Activated CD4-positive, alpha-beta T cell treated with anti-CD3 and anti-CD28 coated beads for 1 hour (primary cell): ENCODE results near the gene CHST13.
A peak's percentile ranks its signal among the peaks of the same experiment; 100 is the strongest.

ENCODE experiments used
- DNase-seq: peaks from one replicate; pipeline ENCODE4 v3.0.0-alpha.2; 2020

The CHST13 gene

DNA sequence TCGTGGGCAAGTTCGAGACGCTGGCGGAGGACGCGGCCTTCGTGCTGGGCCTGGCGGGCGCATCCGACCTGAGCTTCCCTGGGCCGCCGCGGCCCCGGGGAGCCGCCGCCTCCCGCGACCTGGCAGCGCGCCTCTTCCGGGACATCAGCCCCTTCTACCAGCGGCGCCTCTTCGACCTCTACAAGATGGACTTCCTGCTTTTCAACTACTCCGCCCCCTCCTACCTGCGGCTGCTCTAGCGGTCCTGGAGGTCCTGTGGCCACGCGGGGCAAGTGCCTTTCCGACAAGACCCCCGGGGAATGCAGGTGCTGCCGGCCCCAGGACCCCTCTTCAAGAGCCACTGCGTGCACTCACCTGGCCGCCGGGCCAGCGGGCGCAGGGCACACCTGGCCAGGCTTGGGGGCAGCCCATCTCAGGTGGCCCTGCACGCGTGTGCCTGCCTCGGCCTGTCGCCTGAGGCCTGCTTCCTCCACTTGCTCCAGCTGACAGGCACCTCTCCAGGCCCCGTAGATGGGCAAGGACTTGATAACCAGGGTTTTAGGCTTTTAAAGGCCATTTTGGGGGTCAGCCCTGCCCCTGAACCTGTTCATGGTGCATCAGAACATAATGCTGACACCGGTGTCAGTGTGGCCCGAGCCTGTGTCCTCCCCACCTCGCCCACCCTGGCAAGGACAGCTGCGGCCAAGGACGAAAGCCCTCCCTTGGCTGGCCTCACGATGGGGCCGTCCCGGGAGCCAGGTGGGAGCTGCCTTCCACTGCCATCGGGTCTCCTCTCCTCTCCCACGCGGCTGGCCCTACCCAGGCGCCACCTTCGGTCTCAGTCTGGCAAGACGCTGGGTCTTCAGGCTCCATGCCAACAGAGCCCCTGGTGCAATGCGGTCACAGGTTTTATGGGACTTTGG is 18.6 kb downstream of the CHST13 start:
- peak; percentile 6 for DNase-seq

DNA sequence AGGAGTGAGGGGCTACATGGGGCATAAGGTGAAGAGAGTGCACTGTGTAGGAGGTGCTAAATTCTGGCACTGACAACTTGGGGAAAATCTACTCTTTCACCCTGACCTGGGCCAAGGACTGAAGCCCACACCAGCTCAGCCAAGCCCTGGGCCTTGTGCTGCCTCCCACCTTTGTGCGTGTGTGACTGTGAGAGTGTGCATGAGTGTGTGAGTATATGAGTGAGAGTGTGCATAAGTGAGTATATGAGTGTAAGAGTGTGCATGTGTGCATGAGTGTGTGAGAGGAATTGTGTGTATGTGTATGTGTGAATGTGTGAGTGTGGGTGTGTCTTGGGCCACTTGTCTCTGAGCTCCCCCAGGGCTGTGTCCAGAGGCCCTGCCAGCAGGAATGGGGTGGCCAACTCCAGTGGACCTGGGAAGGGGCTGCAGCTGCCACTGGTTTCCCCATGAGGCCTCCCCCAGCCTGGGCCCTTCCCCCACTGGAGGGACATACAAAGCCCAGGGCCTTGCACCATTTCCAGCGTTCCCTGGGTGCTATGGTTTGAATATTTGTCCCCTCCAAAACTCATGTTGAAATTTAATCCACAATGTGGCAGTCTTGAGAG is 19.6 kb downstream of the CHST13 start:
- peak; percentile 5 for DNase-seq

DNA sequence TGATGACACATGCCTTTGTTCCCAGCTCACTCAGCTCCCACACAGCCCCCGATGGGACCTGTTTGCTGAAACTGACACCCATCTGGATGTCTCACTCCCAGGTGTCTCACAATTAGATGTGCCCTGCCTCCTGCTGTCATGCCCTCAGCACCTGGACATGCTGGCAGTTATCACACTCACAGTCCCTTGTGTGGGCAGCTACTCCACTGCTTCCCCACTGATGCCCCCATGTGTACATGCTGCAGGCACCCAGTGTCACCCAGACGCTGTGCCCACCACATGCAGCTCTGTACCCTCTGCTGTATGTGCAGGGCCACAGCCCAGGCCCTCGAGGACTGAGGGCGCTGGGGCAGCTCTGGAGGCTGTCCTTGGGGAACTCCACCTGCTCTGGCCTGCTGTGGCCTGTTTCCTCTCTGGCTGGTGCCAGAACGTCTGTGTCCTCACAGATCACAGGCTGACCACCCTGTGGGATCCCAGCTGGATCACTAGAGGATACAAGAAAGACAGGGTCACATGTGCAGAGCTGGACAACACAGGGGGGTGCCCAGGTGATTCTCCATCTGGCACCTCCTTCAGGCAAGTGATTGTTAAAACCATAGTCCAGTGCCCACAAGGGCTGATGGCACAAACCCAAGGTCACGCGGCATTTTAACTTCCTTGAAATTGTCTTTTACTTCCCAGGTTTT is 20.8 kb downstream of the CHST13 start:
- DNase-seq = peak; percentile 2

DNA sequence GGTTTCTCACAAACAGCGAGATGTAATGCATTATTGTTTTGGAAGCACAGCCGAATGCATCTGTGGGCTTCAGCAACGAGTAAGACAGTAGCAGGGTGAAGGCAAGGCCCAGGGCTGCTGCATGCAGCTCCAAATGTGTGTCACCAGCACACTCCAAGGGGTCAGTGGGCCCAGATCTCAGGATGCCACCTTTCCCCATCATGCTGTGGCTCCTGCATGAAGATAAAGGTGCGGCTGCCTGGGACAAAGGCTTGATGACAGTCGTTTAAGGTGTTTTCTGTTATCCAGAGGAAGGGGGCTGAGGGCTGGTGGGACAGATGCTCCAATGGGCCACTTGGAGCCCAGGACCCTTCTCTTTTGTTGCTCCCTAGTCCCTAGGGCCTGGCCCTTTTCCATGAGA is 21.6 kb downstream of the CHST13 start:
- no peak for DNase-seq

DNA sequence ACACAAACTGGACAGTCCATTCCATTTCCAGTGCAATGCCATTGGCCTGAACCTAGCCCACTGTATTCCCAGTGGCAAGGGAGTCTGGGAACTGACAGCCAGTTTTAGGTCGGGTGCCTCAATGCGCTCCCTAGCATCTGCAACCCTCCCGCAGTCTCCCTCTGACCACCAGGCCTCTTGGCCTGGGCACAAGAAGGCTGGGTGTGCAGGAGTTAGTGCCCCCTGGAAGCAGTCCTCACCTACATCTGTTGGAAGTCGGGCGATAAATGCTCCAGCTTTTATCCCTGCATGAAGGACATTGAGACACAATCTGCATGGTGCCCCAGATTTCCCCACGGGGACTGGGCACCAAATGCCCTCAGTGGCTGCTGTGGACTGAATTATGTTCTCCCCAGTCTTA is 22.1 kb downstream of the CHST13 start:
- peak; percentile 5 for DNase-seq

DNA sequence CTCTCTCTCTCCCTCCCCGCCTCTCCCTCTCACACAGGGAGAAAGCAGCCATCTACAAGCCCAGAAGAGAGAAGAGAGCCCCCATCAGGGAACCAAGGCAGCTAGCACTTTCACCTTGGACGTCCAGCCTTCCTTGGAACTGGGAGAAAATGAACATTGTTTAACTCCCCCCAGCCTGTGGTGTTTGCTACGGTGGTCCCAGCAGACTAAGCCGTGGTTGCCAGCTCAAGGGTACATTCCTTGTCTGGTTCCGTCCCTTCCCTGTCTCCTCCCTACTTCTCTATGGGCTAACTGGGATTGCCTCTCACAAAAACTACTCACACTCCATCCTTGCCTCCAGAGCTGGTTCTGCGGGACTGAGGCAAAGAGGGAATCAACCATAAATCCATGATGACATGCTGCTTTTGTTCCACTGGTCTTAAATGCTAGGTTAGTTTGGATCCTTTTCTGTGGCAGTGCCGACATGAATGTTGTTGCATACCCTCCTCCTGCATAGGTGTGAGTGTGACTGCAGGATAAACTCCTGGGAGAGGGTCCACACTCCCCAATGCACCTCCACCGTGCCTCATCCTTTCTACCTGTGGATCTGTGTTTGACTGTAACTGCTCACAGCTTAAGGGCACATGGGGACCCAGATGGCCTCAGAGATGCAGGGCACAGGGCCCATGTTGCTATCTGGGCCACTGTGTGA is 22.7 kb downstream of the CHST13 start:
- no peak for DNase-seq

DNA sequence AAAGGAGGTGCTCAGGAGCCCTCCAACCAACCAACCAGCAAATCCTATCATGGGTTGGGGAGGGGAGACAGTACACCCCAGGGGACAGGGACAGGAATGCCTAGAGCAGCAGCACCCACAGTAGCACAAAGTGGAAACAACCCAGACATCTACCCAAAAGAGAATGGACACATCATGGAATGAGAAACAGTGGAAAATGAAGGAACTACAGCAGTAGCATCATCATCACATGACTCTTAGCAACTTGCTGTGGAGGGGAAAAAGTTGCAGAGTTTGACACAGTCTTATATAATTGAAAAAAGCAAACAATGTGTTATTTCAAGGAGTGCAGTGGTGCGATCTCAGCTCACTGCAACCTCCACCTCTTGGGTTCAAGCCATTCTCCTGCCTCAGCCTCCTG is 23.8 kb downstream of the CHST13 start:
- no peak for DNase-seq

DNA sequence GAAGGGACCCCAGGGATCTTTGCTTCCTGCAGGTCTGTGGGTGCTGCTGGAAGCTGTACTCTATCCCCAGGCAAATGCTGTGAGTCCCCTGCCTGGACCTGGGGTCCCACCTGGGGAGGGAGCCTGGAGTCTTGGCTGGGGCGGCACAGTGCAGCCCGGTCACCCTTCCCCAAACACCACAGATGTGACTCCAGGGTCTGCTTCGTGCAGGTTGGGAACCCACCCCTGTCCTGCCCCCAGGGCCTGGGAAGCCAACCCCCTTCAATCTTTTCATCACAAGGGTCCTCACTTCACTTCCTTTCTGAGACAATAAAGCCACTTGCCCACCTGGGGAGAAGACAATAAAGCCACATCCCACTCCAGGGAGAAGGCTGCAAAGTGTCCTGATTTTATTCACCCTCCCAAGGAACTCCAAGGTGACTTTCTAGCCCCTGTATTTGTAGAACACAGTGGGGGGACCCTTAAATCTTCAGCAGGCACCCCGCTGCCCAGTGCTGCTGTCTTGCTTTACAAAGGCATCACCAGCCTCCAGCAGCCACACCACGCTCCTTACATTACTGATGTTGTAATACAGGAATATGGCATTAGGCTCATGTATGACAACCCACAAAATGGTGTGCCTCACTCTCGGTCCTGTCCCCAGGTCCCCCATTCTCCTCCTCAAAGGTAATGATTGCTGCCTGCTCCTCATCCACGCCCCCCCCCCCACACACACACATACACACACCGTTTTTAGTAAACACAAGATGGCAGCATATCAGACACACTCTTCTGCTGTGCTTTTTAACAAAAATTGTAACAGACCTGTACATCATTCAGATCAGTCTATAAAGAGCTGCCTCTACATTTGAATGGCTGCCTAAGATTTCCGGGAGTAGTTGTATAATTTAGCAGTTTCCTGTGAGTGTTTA is 24.9 kb downstream of the CHST13 start:
- DNase-seq = no peak

DNA sequence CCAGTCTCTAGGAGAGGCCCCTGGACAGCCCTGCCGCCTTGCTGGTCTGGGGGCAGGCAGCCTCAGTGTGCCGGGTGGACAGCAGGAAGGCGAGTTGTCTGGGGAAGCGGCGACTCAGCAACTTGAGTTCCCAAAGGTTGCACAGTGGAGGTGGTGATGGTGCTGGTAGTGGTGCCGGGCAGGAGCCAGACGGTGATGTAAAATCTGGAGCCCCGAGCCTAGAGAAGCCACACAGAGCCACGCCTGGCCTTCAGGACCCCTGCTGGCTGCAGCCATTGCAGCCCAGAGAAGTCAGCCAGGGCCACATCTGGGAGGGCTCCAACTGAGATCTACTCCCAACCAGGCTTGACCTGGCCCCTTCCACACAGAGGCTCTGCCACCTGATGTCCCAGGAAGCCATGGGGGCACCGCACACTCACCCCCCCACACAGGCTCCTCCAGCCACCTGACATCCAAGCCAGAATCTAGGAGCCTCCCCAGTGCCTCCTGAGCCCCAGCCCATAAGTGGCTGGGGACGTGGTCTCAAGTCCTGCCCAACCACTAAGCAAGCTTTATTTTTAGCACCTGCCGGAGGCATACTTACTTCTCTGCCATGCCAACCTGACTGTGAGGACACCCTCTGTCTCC is 26.0 kb downstream of the CHST13 start:
- DNase-seq = no peak

DNA sequence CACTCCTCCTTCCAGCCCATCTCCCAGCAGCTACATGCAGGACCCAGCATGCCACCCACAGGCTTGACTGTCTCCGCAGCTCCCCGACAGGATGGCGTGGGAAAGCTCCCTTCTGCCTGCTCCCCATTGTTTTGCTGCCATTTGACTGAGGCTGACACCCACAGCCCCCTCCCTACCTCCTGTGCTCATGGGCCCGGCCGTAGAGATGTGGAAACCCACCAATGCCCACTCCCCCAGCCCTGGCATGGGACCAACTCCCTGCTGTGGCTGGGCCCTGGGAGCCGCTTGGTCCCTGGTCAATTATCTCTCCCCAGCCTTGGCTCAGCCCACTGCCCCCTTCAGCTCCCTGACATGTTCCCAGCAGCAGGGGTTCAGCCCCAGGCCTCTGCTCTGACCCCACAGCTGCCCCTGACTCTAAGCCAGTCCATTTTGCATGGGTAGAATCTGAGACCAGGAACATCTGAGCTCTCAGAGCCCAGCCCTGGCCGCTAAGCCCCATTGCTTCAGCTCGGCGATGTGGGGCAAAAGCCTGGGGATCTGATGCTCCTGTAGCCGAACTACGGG is 26.6 kb downstream of the CHST13 start:
- peak; percentile 6 for DNase-seq

DNA sequence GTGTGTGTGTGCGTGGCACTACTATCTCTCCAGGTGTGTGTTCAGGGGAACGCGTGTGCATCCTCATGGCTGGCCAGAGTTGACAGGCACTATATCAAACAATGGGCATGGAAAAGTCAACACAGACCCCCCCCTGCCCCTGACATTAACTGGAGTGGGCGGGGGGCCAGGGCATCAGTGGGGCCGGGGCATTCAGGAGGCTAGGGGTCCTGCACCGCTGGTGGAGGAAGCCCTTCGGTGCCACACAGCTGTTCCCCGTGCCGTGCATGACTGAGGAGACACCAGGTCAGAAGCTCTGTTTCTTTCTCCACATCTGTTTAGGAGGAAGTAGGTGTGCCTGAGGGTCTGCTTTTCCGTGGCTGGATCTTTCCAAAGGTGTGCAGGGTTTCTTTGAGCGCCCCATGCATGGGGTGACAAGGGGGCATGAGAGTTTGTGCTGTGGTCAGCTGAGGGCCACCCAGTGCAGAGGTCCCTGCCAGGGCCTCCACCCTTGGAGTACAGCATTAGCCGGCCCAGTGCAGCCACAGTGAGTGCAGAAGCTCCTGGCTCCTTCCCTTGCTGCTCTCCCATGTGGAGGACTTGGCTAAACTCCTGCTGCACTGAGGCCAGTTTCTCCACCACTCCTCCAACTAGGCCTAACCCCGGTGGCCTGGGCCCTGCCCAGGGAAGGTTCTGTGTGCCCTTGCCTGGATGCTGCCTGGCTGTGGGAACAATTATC is 27.3 kb downstream of the CHST13 start:
- DNase-seq = peak; percentile 1

DNA sequence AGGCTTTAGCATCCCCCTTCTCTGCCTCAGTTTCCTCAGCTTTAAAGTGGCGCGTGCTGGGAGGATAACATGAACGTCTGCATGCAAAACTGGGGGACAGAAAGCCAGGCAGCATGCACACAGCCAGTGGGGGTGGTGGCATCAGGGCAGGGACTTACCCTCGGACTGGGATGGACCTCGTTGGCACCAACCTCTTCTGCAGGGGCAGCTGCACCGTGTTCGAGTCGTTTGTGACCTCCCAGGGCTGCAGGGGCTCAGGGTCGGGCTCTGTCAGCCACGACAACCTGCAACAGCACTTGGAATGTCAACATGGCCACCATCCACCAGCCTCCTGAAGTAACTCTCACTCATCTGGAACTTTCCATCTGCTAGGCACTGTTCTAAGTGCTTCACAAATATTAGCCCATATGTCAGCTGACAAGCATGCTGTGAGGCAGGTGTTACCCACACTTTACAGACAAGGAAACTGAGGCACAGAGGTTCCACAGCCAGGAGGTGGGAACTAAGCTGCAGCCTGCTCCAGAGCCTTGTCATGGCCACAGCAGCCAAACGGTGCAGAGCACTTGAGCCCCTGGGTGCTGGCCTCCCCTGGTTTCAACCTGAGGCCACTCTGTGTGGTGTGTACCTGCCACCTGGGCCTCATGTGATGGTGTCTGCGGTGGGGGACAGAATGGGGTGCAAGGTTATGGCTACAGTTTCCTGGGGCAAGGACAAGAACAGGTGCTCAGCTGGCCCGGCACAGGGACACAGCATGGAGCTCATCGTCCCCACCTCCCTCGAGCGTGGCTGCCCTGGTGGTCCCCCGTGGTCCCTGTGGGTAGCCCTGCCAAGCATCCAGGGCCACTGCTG is 28.1 kb downstream of the CHST13 start:
- peak; percentile 5 for DNase-seq

DNA sequence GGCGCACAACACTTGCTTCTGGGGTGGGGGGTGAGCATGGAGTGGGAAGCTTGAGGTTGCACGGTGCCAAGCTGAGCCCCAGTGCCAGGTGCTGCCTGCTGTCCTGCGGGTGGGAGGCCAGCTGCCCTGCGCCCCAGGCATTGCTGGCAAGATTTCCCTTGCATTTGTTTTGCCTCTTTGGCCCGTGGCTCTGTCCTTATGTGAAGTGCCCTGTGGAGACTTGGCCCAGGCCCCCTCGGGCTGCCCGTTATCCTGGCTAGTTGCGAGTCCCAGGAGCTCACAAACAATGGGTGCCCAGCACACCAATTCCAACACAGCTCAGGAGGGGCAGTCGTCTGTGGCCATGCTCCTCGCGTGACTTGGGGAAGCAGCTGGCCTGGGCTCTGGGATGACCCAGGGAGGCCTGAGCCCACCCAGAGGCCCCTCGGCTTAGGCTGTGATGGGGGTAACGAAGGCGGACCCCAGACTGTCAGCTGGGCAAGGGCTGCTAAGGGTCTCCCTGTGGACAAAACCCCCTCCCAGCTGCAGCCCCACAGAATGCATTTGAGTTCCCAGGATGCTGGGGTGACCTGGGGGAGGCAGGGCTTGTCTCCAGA is 28.8 kb downstream of the CHST13 start:
- peak; percentile 1 for DNase-seq

DNA sequence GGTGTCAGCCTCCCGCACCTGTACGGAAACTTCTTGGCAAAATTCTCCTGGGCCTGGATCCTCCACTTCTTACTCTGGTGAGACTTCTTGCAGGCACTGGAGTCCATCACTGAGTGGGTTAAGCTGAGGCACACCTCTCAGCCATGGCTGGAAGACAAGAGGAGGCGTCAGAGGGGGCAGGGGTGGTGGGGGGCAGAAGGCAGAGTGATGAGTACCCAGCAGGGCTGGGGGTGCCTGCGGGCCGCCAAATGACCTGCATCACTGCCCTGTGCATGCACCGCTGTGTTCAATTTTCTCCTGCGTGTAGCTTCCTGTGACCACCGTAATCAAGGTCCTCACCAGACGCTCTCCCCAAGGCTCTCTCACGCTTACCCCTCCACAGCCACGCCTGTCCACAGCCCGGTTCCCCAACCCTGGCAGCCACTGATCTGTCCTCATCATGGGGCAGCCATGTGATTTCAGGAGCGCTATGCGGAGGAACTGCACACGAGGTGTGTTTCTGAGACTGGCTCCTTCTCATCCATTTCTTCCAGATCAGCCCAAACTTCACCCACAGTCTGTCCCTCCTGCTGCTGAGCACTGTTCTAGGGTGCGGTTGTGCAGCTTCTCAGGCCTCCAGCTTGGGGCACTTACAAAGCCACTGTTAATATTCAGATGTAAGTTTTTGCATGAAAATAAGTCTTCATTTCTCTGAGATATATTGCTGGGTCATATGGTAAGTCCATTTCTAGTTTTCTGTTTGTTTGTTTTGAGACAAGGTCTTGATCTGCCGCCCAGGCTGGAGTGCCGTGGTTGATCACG is 29.5 kb downstream of the CHST13 start:
- DNase-seq = peak; percentile 5

DNA sequence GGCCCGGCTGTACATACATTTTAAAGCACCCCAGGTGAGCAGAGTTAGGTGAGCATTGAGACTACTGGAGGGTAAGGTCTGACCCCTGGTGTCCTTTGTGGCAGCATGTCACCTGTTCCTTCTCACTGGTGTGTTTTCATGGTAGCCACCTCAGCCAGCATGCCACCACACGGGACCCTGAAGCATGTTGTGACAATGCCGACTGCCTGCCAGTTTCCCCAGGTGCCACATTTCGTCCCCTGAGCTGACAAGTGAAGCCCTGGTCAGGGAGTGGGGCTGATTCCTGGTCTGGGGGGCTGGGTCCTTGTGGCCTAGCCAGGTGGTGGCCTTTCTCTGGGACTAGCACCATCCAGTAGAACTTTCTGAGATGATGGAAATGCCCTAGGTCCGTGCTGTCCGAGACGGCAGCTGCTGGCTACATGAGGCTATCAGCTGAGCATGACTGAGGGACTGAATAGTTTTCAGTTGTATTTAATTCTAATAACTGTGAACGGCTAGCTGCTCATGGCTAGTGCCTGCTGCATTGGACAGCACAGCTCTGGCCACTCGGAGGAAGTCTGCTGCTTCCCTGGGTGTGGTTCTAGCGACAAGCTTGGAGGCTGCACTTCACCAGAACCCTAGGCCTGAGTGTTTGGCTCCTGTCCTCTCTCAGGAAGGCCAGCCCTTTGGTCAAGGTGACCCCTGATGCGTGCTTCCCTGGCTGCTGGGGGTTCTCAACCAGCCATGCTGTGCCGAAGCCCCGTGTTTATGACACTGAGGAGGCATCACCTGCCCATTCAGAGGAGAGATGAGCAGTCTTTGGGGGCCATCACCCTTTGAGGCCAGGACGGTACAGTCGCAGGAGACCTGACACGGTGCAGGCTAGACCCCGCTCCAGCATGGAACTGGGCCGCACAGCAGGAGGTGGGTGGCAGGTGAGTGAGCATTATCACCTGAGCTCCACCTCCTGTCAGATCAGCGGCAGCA is 30.9 kb downstream of the CHST13 start:
- DNase-seq = peak; percentile 4

DNA sequence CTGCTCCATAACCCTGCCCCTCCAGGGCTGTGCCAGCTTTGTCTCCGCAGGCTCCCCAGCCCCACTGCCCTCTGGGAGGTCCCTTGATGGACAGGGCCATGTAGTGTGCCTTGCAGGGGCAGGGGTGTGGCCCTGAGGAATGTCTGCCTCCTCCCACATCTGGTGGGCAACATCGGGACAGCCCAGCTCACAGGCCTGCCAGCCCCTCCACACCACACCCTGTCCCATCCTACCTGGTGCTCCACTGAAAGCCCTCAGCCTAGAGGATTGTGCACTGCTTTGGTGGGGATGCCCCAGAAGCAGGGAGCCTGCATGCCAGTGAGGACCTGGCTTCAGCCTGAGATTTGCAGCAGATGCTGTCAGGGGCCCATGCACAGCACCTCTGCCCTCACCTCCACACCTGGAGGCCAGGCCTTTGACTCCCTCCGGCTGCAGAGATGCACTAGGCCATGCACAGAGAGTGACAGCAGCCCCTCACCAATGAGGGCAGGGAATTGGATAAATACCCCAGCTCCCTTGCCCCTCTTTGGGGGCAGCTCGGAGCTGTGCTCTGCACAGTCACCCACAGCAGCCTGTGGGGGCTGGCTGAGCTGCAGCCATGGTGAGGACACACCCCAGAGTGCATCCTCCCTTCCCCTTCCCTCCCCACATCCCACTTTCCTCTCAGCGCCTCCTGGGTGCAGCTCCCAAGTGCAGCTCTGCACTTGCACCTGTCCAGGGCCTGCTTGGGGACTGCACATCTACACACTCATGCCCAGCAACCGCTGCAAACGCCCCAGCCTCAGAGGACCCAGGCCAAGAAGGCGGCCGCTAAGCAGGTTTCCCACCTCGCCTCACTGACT is 32.1 kb downstream of the CHST13 start:
- peak; percentile 5 for DNase-seq
